IPS-18a (cell line): ENCODE results near the gene PTER.

ENCODE experiments used
- H3K27ac ChIP-seq: one replicate; pipeline ENCODE4 v1.5.1; 2013; ENCODE audit warnings: low read length
- H3K27me3 ChIP-seq: one replicate; pipeline ENCODE4 v1.6.1; 2013; ENCODE audit warnings: mild to moderate bottlenecking, low read length; ENCODE audit not compliant: control insufficient read depth, insufficient read depth
- H3K36me3 ChIP-seq: one replicate; pipeline ENCODE4 v1.6.1; 2013; ENCODE audit warnings: low read depth, low read length; ENCODE audit not compliant: control insufficient read depth
- H3K4me1 ChIP-seq: one replicate; pipeline ENCODE4 v1.6.1; 2013; ENCODE audit warnings: low read depth, low read length; ENCODE audit not compliant: control insufficient read depth
- H3K4me3 ChIP-seq: one replicate; pipeline ENCODE4 v1.5.1; 2013; ENCODE audit warnings: low read length
- H3K9ac ChIP-seq: one replicate; pipeline ENCODE4 v1.6.1; 2013; ENCODE audit warnings: mild to moderate bottlenecking, low read length, moderate library complexity
- H3K9me3 ChIP-seq: one replicate; pipeline ENCODE4 v1.6.1; 2013; ENCODE audit warnings: low read depth, low read length; ENCODE audit not compliant: control insufficient read depth

Gene PTER

DNA sequence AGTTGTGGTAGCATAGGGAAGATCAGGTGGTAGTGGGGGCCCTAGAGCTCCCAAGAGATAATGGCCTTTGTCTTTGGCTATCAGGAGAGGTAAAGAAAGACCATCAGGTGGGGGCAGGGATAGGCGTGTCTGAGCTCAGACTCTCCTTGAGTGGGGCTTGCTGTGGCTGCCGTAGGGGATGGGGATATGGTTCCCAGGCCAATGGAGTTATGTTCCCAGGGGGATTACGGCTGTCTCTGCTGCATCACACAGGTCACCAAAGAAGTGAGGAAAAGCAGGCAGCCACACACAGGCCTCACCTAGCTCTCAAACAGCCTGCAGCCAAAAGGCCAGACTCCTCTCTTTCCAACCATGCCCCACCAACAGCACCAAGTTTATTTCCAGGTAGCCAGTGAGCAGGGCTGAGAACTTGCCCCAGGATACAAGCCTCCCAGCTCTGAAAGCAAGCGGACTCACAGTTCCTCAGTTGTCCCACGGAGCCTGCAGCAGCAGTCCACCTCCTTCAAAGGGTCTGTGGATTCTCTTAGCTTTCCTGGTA, 122.5 kb downstream of the PTER start:
- Histone ChIP-seq H3K36me3 (no peaks in the 10 kb centered on the region), H3K27me3 (no peaks in the 10 kb centered on the region), H3K9me3 (no peaks in the 10 kb centered on the region), H3K4me1 (no peaks in the 10 kb centered on the region), H3K27ac (no peak overlapping the region), H3K4me3 (no peak overlapping the region), H3K9ac (no peak overlapping the region)

DNA sequence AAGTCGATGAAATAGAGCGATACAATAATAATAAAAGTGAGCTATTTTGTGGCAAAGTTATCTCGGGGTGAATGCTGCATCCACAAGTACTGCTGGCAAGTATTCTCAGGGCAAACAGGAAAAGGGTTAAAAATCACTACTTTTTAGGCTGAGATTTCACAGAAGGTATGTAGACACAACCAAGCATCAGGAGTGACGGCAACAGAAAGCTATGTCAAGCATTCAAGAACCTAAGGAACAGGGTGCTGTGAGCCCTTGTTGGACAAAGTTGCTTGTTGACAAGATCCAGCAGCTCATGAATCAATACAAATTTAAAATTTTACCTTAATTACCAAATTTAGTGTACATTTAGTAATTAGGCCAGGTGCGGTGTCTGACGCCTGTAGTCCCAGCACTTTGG, 126.1 kb downstream of the PTER start:
- no peaks in the 10 kb centered on the region for H3K27me3 ChIP-seq
- no peak overlapping the region for H3K27ac ChIP-seq
- H3K4me3 ChIP-seq, result no peak overlapping the region
- H3K4me1 ChIP-seq, result peaks cover 3% of the 10 kb centered on the region
- H3K36me3 ChIP-seq, result no peaks in the 10 kb centered on the region
- no peaks in the 10 kb centered on the region for H3K9me3 ChIP-seq
- no peak overlapping the region for H3K9ac ChIP-seq
